Muscle layer of duodenum (tissue), 2 donors: ENCODE data around the gene MTCH2.
A peak's percentile ranks its signal among the peaks of the same experiment; 100 is the strongest.

ENCODE experiments used
- H3K27ac ChIP-seq: one replicate; pipeline ENCODE4 v1.7.0; 2013; ENCODE audit warnings: mild to moderate bottlenecking, low read length
- H3K27me3 ChIP-seq: one replicate; pipeline ENCODE4 v1.7.0; 2013; ENCODE audit warnings: low read depth, mild to moderate bottlenecking, control low read depth, low read length
- H3K36me3 ChIP-seq, 2 donors: one replicate each; pipeline ENCODE4 v1.7.0; 2013; ENCODE audit warnings: low read length in 2 of 2, control low read depth in 1 of 2, mild to moderate bottlenecking in 1 of 2; ENCODE audit not compliant: insufficient read depth in 2 of 2, control insufficient read depth in 1 of 2
- H3K4me1 ChIP-seq, 2 donors: one replicate each; pipeline ENCODE4 v1.7.0; 2013; ENCODE audit warnings: low read length in 2 of 2, mild to moderate bottlenecking in 2 of 2, control low read depth in 1 of 2, moderate library complexity in 1 of 2; ENCODE audit not compliant: insufficient read depth in 2 of 2, control insufficient read depth in 1 of 2
- H3K4me3 ChIP-seq, 2 donors: one replicate each; pipeline ENCODE4 v1.7.0; 2013; ENCODE audit warnings: low read length in 2 of 2, low read depth in 1 of 2, mild to moderate bottlenecking in 1 of 2
- H3K9me3 ChIP-seq, 2 donors: one replicate each; pipeline ENCODE4 v1.7.0; 2013; ENCODE audit warnings: low read length in 2 of 2, control low read depth in 1 of 2, mild to moderate bottlenecking in 1 of 2; ENCODE audit not compliant: control insufficient read depth in 1 of 2
- donor health status: healthy.

The MTCH2 gene

GRCh38 chr11:47605921-47606320, 36.4 kb downstream of the MTCH2 start:
- Histone ChIP-seq H3K27me3 (no peaks in the 10 kb centered on the region), H3K9me3 (no peaks in the 10 kb centered on the region), H3K4me1 (peaks cover 5 to 11% of the 10 kb centered on the region in 2 donors), H3K4me3 (no peak overlapping the region), H3K36me3 (no peaks in the 10 kb centered on the region), H3K27ac (no peak overlapping the region)

- H3K27me3 ChIP-seq, result no peaks in the 10 kb centered on the region
- H3K27ac ChIP-seq, result no peak overlapping the region
- no peak overlapping the region for H3K4me3 ChIP-seq
- peaks cover 5 to 11% of the 10 kb centered on the region in 2 donors for H3K4me1 ChIP-seq
- no peaks in the 10 kb centered on the region for H3K36me3 ChIP-seq
- no peaks in the 10 kb centered on the region for H3K9me3 ChIP-seq
These were observed 39.1 kb downstream of the MTCH2 start for GRCh38 chr11:47603295-47603694.

GRCh38 chr11:47599902-47600301, 42.5 kb downstream of the MTCH2 start:
- Histone ChIP-seq H3K27me3 (peaks cover 4% of the 10 kb centered on the region), H3K36me3 (no peaks in the 10 kb centered on the region), H3K9me3 (no peaks in the 10 kb centered on the region), H3K4me1 (no peaks in the 10 kb centered on the region), H3K4me3 (no peak overlapping the region), H3K27ac (no peak overlapping the region)

- Histone ChIP-seq H3K27ac (no peak overlapping the region), H3K4me1 (peaks cover 0 to 11% of the 10 kb centered on the region in 2 donors), H3K9me3 (no peaks in the 10 kb centered on the region), H3K27me3 (peaks cover 27% of the 10 kb centered on the region), H3K36me3 (no peaks in the 10 kb centered on the region), H3K4me3 (no peak overlapping the region)
These were observed 46.4 kb downstream of the MTCH2 start for GRCh38 chr11:47595967-47596366.

- H3K9me3 ChIP-seq, result no peaks in the 10 kb centered on the region
- no peaks in the 10 kb centered on the region for H3K36me3 ChIP-seq
- peaks cover 27% of the 10 kb centered on the region for H3K27me3 ChIP-seq
- no peak overlapping the region for H3K4me3 ChIP-seq
- peaks cover 0 to 11% of the 10 kb centered on the region in 2 donors for H3K4me1 ChIP-seq
- no peak overlapping the region for H3K27ac ChIP-seq
These were observed 47.3 kb downstream of the MTCH2 start for GRCh38 chr11:47595029-47595428.

- Histone ChIP-seq H3K9me3 (no peaks in the 10 kb centered on the region), H3K27ac (no peak within 1 kb of the TSS), H3K4me3 (peak within 1 kb of the TSS in 1 of 2 donors; percentile 54)
These were observed 48.2 kb downstream of the MTCH2 start, which contains the start of gene C1QTNF4 for GRCh38 chr11:47593934-47594855. Gene C1QTNF4, minus strand, starts transcription at chr11:47594411. Its CDS starts 3,601 bp downstream, at chr11:47590810.

GRCh38 chr11:47593492-47593933, 48.8 kb downstream of the MTCH2 start:
- Histone ChIP-seq H3K27ac (no peak overlapping the region), H3K4me1 (peaks cover 0 to 20% of the 10 kb centered on the region in 2 donors), H3K27me3 (peaks cover 27% of the 10 kb centered on the region), H3K9me3 (no peaks in the 10 kb centered on the region), H3K36me3 (no peaks in the 10 kb centered on the region), H3K4me3 (peak overlapping the region in 1 of 2 donors; percentile 54)

More at GRCh38 chr11:47593934-47594855, 48.2 kb downstream of the MTCH2 start, which contains the start of gene C1QTNF4:
- H3K4me1 ChIP-seq, result peaks cover 0 to 13% of the 10 kb centered on the region in 2 donors
- H3K27me3 ChIP-seq, result peaks cover 27% of the 10 kb centered on the region
- H3K36me3 ChIP-seq, result no peaks in the 10 kb centered on the region

GRCh38 chr11:47592970-47593369, 49.4 kb downstream of the MTCH2 start:
- no peak overlapping the region for H3K27ac ChIP-seq
- H3K4me1 ChIP-seq, result peaks cover 0 to 23% of the 10 kb centered on the region in 2 donors
- no peaks in the 10 kb centered on the region for H3K36me3 ChIP-seq
- peaks cover 27% of the 10 kb centered on the region for H3K27me3 ChIP-seq
- no peaks in the 10 kb centered on the region for H3K9me3 ChIP-seq
- H3K4me3 ChIP-seq, result no peak overlapping the region

GRCh38 chr11:47592251-47592650, 50.1 kb downstream of the MTCH2 start:
- H3K36me3 ChIP-seq, result no peaks in the 10 kb centered on the region
- no peak overlapping the region for H3K4me3 ChIP-seq
- H3K4me1 ChIP-seq, result peaks cover 0 to 23% of the 10 kb centered on the region in 2 donors
- H3K27ac ChIP-seq, result no peak overlapping the region
- peaks cover 27% of the 10 kb centered on the region for H3K27me3 ChIP-seq
- no peaks in the 10 kb centered on the region for H3K9me3 ChIP-seq

GRCh38 chr11:47591764-47592163, 50.6 kb downstream of the MTCH2 start:
- peaks cover 0 to 23% of the 10 kb centered on the region in 2 donors for H3K4me1 ChIP-seq
- no peak overlapping the region for H3K4me3 ChIP-seq
- H3K27me3 ChIP-seq, result peaks cover 27% of the 10 kb centered on the region
- H3K27ac ChIP-seq, result no peak overlapping the region
- no peaks in the 10 kb centered on the region for H3K9me3 ChIP-seq
- H3K36me3 ChIP-seq, result no peaks in the 10 kb centered on the region

- Histone ChIP-seq H3K4me3 (peak overlapping the region; percentile 16 to 62), H3K36me3 (peaks cover 0 to 2% of the 10 kb centered on the region in 2 donors), H3K4me1 (peaks cover 0 to 28% of the 10 kb centered on the region in 2 donors), H3K27me3 (peaks cover 26% of the 10 kb centered on the region), H3K27ac (no peak overlapping the region), H3K9me3 (no peaks in the 10 kb centered on the region)
These were observed 52.1 kb downstream of the MTCH2 start for GRCh38 chr11:47589977-47590861.
